DLD1 (cell line): ENCODE results near the gene TCF7.

ENCODE experiments used
- in situ Hi-C: cut with HindIII; loops from 2 replicates; pipeline ENCODE4 v1.10.0; 2017; ENCODE audit warnings: low sequenced_read_pairs

Gene TCF7

DNA sequence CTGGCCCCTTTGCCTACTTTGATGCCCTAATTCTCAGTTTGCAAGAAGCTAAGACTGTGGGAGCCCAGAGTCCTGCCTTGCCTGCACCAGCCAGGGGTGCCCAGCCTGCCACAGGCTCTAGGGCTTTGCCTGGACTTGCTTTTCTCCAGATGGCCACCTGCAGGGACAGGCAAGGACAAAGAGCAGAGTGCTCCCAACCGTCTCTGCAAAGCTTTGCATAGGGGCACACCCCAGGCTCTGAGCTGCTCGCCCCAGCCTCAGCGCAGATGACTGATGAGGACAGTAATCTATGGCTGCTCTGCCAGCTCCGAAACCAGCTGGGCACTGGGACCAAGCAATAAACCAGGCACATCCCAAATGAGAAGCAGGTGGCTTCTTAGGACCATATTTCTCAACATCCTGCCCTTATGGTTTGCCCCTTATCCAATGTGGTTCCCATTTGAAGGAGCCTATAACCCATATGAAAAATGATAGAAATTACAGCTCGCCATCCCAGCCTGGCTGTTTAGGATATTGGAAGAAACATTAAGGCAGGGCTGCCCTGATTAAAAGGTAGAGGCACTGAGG lies 25.4 kb upstream of the TCF7 start:
- in situ Hi-C loops = no loop called here

DNA sequence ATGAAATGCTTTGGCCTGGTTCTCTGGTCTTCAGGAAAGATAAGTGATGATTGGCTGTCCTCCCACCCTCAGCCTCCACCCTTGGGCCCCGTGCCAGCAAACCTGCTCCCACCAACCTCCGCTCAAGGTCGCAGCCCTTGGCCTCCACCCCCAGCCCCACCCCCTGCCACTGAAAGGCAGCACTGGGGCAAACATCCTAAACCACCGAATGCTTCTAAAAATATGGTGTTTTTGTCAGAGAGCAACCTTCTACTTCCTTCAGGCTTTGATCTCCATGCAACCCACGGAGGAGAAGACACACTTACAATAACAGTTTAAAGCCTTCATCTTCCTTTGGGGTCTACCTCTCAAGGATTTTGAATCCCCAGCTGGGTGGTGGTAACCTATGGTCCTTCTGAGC lies 24.0 kb upstream of the TCF7 start:
- in situ Hi-C loops = no loop called here

DNA sequence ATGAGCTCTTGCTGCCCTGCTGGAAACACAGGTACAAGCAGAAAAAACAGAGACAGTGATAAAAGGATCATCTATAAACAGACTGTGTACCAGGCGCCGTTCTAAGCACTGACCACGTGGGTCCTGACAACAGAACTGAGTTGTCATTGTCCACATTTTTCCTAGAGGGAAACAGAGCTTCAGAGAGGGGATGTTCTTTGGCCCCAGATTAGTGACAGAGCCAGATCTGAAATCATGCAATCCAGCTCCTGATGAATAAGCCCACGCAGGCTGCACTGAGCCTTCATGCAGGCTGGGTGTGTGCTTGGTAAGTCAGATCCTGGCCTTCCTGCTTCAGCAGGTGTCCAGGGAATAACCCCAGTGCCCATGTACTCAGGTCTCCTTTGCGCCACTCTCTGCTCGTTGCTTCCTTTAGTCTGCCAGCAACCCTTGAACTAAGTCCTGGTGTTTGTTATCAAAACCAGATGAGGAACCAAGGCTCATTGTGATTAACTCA lies 22.8 kb upstream of the TCF7 start:
- in situ Hi-C loops = no loop called here

DNA sequence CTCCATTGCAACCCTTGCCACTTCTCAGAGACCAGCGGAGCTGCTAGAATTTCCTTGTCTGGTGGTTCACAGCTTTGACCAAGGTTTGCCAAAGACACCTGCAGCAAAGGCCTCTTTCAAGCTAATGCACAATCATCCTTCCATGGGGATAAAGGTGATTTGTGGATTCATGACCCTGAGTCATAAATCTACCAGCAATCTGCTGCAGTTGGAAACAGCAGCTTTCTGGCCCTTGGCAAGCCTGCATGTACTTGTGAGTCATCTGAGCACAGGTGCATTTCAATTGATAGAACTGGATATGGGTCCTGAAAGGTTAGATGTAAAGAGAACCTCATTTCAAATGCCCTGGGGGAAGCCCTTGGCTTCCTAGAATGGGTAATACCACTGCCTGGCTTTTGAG lies 21.6 kb upstream of the TCF7 start:
- in situ Hi-C loops = no loop called here

DNA sequence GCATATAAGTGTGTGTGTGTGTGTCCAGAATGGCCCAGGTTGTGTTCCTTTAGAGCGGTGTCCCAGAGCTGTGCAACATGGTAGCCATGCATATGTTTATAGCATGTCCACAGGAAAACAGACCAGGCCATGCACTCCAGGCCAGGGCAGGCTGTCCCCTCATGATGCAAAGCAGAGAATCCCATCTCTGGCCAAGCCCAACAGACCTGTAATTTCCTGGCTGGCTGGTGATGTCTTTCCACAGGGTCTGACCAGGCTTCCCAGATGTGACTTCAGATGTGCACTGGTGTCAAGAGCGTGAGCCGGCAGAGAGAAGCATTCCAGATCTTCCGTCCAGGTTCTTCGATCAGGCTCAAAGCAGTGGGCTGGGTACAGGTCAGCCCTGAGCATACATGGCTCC lies 21.1 kb upstream of the TCF7 start:
- in situ Hi-C loops = no loop called here

DNA sequence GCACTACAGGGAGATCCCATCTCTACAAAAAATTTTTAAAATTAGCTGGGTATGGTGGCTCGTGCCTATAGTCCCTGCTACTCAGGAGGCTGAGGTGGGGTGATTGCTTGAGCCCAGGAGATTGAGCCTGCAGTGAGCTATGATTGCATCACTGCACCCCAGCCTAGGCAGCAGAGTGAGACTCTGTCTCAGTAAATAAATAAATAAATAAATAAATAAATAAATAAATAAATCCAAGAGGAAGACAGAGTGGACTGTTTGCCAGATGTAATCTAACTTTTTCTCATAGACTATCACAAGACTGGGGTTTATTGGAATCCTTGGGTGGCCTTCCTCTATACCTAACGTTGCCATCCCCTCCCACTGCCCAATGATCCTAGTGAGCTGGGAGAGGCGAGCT lies 19.2 kb upstream of the TCF7 start:
- in situ Hi-C loops = no loop called here

DNA sequence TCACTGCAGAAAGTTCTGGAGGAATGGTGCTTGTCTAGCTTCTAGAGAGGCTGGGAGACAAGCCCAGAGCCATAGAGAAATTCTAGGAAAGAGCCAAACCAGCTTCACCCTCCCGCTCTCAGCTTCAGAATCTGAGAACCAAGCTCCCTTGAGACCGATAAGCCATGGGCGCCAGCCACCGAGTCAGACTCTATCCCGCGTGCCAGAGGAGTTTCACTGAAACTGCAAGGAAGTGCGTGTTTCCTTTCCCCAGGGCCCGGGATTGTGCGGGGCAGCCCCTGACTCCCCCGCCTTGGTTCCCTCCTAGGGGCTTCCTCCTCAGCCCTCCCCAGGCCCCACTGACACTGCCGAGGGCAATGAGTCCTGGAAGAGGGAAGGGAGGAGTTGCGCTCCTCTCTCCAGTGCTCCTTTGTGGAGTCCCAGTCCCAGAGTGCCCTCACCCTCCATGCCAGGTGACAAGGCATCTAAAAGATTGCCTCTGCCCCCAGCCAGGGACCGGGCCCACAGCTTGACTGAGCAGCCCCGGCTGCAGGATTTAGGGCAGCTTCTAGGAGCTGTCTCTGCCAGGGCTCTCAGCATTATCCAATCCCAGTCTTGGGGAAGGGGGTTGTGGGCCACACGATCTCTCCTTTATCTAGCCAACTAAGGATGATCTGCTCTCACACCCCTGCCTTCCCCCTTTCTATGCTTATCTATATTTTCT lies 18.4 kb upstream of the TCF7 start:
- in situ Hi-C loops = no loop called here

DNA sequence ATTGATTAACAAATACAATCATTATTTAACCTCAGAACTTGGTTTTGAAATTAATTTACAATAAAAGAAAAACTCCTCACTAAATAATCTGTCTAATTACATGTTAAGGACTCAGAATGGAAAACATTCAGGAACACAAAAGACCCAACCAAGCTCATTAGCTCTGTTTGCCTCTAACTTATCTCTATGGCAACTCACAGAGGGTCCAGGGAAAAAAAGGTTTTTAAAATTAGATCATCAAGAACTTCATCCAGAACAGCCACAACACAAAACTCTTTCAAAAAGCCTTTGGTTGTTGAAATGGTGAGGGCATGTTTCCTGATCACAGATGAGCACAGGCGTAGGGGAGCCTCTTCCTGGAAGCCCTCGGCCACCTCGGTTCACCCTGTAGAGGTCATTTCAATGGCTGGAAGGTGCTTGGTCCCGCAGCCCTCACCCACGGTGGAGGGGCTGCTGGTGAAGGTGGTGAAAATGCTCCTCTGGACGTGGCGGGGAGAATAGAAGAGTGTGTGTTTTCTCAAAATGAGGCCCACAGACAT lies 17.2 kb upstream of the TCF7 start:
- in situ Hi-C loops = no loop called here

DNA sequence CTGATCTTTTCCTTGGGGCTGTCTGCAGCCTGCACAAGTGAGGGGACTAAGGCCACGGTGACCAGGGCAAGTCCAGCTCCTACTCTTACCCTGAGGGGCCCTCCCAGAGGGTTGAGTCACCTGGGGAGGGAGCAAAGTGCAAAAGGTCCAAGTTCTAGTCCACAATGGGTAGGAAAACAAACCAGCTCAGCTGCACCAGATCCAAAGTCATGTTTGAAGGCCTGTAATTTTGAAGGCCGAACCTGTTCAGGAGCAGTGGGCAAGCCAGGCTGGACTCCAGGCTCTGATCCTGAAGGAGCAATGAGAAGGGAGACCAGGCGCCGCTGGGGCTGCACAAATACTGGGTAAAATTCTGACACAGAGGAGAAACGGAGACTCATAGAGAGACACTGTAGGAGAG lies 15.8 kb upstream of the TCF7 start:
- in situ Hi-C loops = no loop called here

DNA sequence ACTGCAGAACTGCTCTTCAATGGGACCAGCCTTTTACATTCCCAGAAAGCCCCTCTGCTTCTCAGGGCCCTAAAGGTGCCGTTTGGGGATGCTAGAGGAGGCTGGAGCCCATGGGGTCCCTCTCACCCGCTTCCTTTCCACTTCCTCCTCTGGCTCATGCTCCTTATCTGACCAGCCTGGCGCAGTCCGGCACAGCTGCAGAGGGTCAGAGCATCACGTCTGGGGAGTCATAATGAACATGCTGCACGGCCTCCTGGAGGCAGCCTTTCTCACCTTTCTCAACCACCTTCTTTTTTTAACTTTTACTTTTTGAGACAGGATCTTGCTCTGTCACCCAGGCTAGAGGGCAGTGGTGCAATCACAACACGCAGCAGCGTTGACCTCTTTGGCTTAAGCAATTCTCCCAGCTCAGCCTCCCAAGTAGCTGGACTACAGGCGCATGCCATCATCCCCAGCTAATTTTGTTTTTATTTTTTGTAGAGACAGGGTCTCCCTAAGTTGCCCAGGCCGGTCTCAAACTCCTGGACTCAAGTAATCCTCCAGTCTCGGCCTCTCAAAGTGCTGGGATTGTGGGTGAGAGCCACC lies 15.1 kb upstream of the TCF7 start:
- in situ Hi-C loops = no loop called here

DNA sequence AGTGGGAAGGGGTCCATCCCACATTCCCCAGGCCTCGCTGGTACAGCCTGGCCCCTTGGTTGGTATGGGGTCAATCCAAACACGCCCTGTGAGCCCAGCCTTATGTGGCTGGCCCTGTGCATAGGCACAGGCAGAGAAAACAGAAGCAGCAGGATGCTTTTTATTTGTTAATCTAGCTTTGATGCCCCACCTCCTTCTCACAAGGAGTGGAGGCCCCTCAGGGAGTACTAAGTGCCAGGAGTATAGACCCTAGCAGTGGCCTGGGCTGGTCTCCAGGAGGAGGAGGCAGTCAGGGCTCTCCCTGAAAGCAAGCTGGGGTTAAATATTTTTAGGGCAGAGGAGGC lies 14.6 kb upstream of the TCF7 start:
- in situ Hi-C loops = no loop called here

DNA sequence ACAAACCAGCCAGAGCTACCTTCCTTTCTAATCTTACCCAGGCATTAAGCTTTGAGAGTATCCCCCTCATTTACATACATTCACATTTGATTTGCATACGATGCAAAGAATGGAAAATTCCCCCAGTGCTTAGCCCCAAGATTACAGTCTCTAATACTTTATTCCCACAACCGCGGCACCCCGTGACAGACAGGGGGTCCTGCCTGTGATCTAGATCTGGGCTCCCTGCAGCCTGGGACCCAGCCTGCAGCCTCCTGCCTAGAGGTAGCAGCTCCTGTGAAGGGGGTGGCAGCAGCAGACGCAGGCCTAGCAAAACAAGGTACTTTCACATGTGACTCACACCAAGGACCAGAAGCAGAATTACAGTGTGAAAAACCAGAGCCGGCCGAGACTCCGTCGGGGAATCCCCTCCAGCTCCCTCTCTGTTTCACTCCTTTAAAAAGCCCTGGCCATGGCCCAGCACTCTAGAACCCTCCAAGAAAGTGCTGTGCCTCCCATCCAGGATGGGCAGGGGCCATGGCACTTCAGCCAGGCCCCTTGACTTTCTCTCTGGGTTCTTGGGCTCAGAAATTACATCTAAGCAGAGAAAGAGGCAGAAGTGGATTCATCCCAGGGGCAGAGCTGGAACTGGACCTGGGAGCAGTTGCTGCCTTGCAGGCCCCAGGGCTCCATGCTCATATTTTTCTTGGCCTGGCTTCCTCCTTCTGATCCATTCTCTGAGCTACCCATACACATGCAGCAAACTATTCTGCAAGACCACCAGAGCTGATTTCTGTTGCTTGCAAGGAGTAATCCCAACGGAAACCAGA lies 14.0 kb upstream of the TCF7 start:
- in situ Hi-C loops = no loop called here

DNA sequence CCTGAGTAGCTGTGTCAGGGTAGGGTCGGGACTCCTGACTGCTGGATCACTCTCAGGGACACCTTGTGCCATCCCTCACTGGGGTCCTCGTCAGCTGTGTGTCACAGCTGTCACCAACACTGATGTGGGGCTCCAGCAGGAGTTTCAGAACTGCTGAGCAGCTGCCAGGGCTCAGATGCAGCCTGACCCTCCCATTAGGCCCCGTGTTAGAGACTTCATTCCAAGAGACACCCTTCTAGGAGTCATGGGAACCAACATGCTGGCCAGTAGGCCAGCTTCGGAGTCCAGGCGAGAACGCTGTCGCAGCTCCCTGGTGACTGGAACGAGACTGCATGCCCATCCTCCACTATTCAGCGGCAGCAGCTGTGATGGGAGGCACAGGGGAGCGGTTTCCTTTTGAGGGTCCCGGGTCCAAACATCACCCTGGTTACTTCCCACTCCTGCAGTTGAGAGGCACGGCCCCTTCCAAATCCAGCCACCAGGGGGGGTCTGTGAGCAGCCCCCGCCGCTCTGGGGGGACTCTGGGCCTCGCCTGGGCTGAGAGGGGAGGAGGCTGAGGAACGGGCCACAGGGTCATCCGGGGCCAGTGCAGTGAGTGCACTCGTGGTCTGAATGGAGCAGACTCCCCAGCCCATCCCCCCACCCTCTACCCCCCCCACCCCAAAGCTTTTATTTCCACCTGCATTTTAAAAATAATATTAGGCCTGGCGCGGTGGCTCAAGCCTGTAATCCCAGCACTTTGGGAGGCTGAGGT lies 12.6 kb upstream of the TCF7 start:
- in situ Hi-C loops = no loop called here

DNA sequence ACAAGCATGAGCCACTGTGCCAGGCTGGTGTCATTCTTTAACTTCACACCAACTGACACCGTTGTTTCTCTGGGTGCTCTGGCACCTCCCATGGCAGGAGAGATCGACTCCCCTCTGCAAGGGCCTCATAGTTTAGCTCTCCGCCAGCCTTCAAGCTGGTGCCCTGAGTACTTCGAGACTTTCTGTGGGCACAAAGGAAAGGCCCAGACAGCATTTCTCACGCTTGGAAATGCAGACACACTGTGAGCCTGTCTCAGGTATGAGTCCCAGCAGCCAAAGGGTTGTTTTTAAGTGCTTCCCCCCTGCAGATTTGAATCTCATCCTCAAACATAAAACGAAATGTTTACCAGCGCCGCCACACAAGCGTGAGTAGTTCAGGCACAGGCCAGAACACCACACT lies 11.1 kb upstream of the TCF7 start:
- in situ Hi-C loops = no loop called here

DNA sequence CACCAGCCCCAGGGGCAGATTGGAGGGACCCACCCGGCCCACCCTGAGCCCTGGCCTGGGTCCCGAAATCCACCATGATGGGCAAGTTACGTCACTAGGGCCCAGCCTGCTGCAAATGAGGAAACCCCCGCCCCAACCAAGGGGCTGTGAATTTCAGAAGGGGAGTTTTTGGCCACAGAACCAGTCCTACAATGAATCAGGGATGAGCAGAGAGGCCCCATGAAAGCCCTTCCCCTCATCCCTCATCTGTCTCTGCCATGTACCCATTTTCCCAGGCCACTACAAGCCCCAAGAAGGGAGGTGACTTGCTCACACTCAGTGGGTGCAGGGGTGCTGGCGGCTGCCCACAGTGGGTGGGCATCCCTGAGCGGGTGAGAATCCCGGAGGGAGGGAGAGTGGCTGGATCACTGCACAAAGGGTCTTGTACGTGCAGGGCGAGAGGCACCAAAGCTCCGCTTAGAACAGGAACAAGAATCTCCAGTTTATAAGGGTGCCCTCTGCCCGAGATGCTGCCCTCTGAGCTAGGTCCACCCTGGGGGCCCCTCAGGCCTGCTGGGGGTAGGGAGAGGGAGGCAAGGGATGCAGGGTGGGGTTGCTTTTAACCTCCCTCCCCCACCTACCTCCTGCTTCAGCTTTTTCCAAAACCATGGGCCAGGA lies 10.4 kb upstream of the TCF7 start:
- in situ Hi-C loops = no loop called here

DNA sequence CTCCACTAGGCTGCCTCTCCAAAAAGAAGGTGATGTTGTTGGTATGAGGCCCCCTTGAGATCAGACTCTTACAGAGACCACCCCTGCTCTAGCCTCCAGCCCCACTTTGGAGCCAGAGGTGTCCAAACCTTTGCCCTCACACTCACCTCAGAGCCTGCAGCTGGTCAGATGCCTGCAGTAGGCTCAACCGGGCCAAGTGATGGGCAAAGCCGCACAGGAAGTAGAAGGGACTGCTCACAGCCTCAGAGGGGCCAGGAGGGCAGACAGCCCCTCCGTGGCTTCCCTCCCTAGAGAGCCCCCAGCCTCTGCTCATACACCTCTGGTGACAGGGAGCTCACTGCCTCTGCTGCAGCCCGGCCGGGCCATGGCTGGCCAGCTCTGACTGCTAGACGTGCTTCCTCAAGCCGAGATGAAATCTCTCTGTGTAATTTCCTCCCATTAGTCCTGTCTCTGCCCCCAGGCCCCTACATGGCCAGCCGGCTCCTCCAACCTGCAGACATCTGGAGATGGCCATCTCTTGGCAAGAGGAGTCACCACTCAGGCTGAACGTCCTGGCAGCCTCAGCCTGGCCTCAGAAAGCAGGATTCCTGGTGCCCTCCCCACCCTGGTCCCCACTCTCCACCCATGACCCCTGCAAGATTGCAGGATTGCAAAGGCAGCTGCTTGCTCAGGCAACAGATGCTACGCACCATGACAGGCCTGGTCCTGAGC lies 7.3 kb upstream of the TCF7 start:
- in situ Hi-C loops = no loop called here

DNA sequence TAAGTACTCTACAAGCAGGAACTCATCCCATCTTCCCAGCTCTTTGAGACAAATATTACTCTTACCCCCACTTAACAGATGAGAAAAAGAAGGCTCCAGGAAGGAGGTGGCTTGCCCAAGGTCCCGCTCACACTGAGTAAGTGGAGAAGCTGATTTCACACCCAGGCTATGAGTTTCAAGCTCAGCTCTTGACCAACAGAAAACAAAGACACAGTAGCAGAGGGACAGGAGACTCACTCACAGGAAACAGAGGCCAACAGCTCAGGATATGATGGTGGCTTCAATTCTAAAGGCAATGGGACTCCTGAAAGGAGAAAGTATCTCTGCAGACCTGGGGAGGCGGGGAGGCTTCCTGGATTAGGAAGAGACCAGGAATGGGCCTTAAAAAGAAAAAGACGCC lies 6.7 kb upstream of the TCF7 start:
- in situ Hi-C loops = no loop called here

DNA sequence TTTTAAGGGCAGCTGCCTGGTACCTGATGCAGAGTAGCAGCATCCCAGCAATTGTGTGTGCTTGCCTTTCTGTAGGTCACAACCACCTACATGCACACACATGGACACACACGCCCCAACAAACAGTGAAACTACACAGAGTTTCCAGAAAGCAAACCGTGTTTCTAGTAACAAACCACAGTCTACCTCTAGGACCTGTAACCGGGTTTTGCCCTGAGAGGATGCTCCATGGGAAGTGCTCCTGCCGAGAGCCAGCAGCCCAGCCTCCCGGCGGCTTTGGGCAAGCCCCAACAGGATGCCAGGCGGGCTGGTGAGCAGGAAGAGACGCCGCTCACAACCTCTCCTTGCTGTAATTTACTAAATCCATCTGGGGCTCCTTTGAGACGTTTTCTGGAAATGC lies 4.1 kb upstream of the TCF7 start:
- in situ Hi-C loops = no loop called here

DNA sequence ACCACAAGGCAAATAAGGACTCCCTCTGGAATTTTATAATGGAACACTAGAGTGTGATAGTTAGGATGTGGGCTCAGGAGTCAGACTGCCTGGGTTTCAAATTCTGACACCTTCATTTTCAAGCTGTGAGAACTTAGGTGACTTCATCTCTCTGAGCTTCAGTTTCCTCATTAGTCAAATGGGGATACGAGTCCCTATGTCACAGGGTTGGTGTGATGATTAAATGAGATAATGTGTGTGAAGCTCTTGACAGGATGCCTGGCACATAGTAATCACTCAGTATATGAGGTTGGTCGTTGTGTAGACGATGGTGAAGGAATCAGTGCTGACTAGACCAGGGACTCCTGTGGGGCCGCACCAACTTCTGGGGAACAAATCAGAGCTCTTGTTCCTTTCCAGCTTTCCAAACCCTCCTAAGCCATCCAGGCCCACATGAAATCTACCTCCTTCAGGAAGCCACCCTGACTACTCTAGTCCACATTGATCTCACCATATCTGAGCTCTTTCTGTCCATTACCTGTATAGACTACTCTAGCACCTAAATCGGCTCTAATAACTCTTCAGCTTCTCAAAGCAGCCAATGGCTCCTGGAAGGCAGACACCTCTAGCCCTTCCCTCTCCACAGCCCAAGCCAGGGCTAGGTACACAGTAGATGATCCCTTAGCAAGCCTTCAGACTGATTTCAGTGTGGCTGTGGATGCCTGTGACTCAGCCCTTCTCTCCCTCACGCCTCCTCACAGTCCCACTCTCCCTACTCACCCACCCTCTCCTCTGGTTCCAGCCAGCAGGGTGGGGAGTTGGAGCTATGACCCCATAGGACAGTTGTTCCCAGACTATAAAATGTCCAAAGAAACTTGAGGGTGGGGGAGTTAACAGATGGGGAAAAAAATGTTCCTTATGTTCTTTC lies 2.5 kb upstream of the TCF7 start:
- in situ Hi-C loops = no loop called here
